Left ventricle myocardium superior (tissue), 1 donor: ENCODE measurements around the gene MT1M. TPM values are rescaled to one million over a fixed set of nuclear protein-coding genes. Genes with fewer than 3 reads are reported as not detected.
"Not testable (repeated sequence)": the region's sequence is repeated elsewhere in the genome, so short reads cannot be mapped to it uniquely, and the experiment has no call there.

ENCODE experiments used
- ATAC-seq: fragments of 200-7000 bp; cut with Tn5 transposase; one replicate; pipeline ENCODE4 v1.9.1; 2020; ENCODE audit warnings: mild to moderate bottlenecking, moderate library complexity
- DNase-seq: peaks from one replicate; pipeline ENCODE4 v3.0.0-alpha.2; 2020
- intact Hi-C: fragments of 100-400 bp; cut with micrococcal nuclease; formaldehyde crosslinking; loops from one replicate; pipeline ENCODE4 v1.11.0; 2022
- total RNA-seq: library from RNA; stranded (reverse); fragmentation: NEBNext Ultra II Directional; extraction: Animal tissue kit (Norgen Biotek cat#: 25700); gene quantifications from one replicate; pipeline ENCODE4 v1.2.1, GENCODE V29; 2021
- donor health status: DM: no; HTN: yes; CAD: no; lungs with severe emphysema.

The MT1M gene
- total RNA-seq, 1 donor from 2014 or later: 6.8 TPM

DNA sequence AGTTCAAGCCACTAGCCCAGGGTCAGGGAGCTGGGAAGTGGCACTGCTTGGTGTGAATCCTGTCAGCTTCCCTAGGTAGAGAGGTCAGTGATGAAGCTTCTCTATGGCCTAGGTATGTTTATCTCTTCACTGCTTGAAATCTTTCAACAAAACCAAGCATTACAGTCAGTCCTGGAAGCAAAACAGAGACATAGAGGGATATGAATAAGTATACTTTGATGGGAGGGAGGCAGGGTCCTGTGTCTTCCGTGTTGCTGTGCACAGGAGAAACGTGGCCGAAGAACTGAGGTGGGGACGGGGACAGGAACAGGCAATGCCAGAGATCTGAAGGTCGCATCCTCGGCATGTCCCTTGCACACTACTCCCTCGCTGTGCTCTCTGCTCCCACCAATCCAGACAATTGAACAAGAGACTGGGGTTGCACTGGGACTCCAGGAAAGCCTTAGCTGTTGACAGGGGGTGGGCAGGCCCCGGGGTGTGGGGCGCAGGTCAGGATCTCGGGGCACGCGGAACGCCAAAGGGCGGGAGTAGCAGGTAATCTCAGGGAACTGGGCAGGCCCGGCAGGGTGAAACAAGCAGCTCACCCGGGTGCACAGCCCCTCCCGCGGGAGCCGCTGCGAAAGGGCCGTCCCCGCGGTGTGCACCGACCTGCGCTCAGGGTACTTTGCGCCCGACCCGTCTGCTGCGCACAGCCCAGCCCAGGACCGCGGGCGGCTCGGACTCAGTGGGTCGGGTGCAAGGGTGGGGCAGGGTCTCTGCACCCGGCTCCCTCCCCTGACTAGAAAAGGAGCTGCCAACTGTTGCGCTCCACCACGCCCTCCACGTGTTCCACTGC lies 36.8 kb downstream of the MT1M start, which contains the start of gene MT1H:
Gene MT1H, plus strand, starts transcription at position 810 of the 835 bp plus-strand sequence. CDS start 71 bp downstream, outside the sequence.
- intact Hi-C loops: no loop called here
- ATAC-seq (no peak), DNase-seq (no peak)

- no peak for ATAC-seq
- intact Hi-C loops: no loop called here
Measured at GRCh38 chr16:56669840-56670619, 37.6 kb downstream of the MT1M start.

DNA sequence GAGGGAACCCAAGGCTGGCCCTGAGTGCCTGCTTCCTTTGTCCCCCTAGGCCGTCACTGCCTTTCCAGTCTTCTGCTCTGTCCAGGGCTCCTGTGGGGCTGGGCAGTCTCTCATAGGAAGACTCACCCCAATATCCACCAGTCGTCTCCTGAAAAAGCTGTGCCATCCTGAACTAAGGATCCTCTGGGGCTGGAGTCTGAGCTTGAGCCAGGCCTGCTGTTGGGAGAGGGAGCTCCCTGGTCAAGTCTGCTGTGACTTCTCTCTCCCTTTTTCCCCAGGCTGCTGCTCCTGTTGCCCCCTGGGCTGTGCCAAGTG lies 38.1 kb downstream of the MT1M start:
- no peak for DNase-seq
- no peak for ATAC-seq
- intact Hi-C loops: no loop called here

More at GRCh38 chr16:56669840-56670619, 37.6 kb downstream of the MT1M start:
- no peak for DNase-seq

GRCh38 chr16:56671691-56672090 lies 39.2 kb downstream of the MT1M start:
- intact Hi-C loops, DNase-seq, ATAC-seq: not testable (repeated sequence)

DNA sequence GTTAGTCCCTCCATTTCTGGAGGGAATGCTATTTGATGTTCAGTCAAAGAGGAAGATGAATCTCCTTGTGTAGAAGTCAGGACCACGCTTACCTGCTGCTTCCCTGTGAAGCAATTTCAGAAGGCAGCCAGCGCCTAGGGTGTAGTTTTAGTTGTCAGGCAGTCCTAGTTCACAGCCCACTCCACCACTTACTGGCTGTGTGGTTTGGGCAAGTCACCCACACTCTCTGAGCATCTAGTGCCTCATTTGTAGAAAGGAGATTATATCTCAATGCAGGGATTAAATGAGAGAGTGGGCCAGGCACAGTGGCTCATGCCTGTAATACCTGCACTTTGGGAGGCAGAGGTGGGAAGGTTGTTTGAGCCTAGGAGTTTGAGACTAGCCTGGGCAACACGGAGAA lies 39.7 kb downstream of the MT1M start:
- ATAC-seq, DNase-seq, intact Hi-C loops: not testable (repeated sequence)

DNA sequence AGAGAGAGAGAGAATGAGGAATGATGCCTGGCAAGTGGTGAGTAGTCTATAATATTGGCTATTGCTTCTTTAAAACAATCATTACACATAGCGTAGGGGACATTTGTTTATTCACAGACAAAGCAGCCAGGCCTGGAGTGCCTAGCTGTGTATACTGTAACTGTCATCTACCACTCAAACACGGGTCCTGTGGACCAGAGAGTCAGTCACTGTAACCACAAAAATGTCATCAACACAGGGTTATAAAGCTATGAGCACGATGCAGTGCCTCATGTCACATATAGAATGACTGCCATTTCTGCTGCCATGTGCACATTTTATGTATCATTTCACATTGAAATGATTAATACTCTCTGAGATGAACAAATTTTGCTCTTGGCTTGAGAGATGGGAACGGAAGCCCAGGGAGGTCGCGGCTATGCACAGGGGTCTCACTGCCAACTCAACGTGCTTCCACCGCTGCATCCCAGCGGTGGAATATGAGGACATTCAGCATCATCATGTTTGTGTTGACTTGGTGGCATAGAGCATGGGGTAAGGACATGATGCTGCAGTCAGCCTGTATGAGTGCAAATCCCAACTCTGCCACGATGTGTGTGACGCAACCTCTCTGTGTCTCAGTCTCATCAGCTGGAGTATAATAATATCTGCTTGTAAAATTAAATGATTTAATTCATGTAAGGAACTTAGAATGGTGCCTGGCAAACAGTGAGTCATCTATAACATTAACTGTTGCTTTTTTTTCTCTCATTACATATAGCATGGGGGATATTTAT lies 40.5 kb downstream of the MT1M start:
- intact Hi-C loops: no loop called here
- no peak for DNase-seq
- no peak for ATAC-seq

- intact Hi-C loops: no loop called here
- peak; percentile 51 for DNase-seq
Measured at GRCh38 chr16:56673921-56674320, 41.5 kb downstream of the MT1M start.

DNA sequence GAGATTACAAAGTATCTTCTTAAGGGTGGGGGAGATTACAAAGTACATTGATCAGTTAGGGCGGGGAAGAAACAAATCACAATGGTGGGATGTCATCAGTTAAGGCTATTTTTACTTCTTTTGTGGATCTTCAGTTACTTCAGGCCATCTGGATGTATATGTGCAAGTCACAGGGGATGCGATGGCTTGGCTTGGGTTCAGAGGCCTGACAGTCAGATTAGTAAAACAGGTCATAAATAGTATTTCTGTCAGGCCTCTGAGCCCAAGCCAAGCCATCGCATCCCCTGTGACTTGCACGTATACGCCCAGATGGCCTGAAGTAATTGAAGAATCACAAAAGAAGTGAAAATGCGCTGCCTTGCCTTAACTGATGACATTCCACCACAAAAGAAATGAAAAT lies 42.1 kb downstream of the MT1M start:
- DNase-seq, intact Hi-C loops, ATAC-seq: not testable (repeated sequence)

More at GRCh38 chr16:56673921-56674320, 41.5 kb downstream of the MT1M start:
- ATAC-seq: peak; percentile 67

DNA sequence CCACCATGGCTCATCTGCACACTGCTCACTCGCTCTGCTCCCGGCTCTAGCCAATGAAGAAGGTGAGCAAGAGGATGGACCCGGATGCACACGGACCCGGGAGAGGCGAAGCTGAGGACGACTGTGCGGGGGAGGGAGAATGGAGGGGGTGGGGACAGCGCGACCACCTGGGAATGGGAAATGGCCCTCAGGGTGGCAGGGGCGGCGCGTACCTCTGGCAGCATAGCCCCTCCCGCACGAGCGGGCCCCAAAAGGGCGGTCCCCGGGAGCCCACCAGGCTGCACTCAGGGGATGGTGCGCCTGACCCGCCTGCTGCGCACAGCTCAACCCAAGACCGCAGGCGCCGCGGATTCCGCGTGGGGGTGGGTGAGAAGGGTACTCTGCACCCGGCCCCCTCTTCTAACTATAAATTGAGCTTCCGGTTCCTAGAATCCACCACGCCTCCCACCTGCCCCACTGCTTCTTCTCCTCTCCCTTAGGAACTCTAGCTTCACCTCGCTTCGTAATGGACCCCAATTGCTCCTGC lies 43.3 kb downstream of the MT1M start:
- intact Hi-C loops: no loop called here
- no peak for DNase-seq
- ATAC-seq: no peak

- DNase-seq (no peak), ATAC-seq (no peak)
- intact Hi-C loops: no loop called here
Measured at GRCh38 chr16:56677474-56677873, 45.0 kb downstream of the MT1M start.

- no peak for DNase-seq
- no peak for ATAC-seq
- intact Hi-C loops: no loop called here
Measured at GRCh38 chr16:56679078-56679730, 46.7 kb downstream of the MT1M start.

GRCh38 chr16:56679818-56680217 lies 47.4 kb downstream of the MT1M start:
- intact Hi-C loops: loop anchor here (10.0 kb wide), 1 partner anchor 75 kb away; the partner anchor contains the start of gene MT2A
- DNase-seq (peak; percentile 49), ATAC-seq (peak; percentile 65)

- peak; percentile 98 for DNase-seq
- intact Hi-C loops: loop anchor here (10.0 kb wide), 1 partner anchor 77 kb away; the partner anchor contains the start of gene MT2A
- ATAC-seq: peak; percentile 96
Measured at GRCh38 chr16:56681939-56682702, 49.7 kb downstream of the MT1M start, which contains the start of gene MT1X. Gene MT1X, plus strand, starts transcription at chr16:56682470. Its CDS starts 71 bp downstream, at chr16:56682541.

- ATAC-seq: no peak
- no peak for DNase-seq
- intact Hi-C loops: loop anchor here (10.0 kb wide), 1 partner anchor 78 kb away; the partner anchor contains the start of gene MT2A
Measured at GRCh38 chr16:56682703-56683397, 50.4 kb downstream of the MT1M start.
